ENCODE measurements around the gene OXNAD1.
A peak's percentile ranks its signal among the peaks of the same experiment; 100 is the strongest.

Gene OXNAD1

GRCh38 chr3:16242177-16242576 lies 22.8 kb upstream of the OXNAD1 start:
- TF ChIP-seq CTCF (IDR thresholded peaks at IDR 0.05): no peak

GRCh38 chr3:16243706-16244490 lies 21.1 kb upstream of the OXNAD1 start:
- Histone ChIP-seq H3K27ac (no peak overlapping the region), H3K4me1 (no peaks in the 10 kb centered on the region), H3K36me3 (ENCODE audit: control insufficient read depth, insufficient read depth, low read length) (no peaks in the 10 kb centered on the region), H3K4me2 (ENCODE audit: low read length) (no peak overlapping the region), H3K4me3 (ENCODE audit: low read depth, low read length) (no peak overlapping the region), H3K9ac (no peak overlapping the region), H2AFZ (peak overlapping the region; percentile 54), H3K79me2 (no peaks in the 10 kb centered on the region), H3K27me3 (ENCODE audit: control insufficient read depth, insufficient read depth, low read length) (no peaks in the 10 kb centered on the region), H3K9me3 (ENCODE audit: control insufficient read depth, low read length) (no peaks in the 10 kb centered on the region)
- no peak for TF ChIP-seq CTCF (IDR thresholded peaks at IDR 0.05)

More at GRCh38 chr3:16242177-16242576, 22.8 kb upstream of the OXNAD1 start:
- Histone ChIP-seq H3K79me2 (no peaks in the 10 kb centered on the region), H3K36me3 (ENCODE audit: control insufficient read depth, insufficient read depth, low read length) (no peaks in the 10 kb centered on the region), H3K4me3 (ENCODE audit: low read depth, low read length) (no peak overlapping the region), H3K4me2 (ENCODE audit: low read length) (no peak overlapping the region), H3K27ac (no peak overlapping the region), H3K9ac (no peak overlapping the region), H3K4me1 (no peaks in the 10 kb centered on the region), H3K27me3 (ENCODE audit: control insufficient read depth, insufficient read depth, low read length) (no peaks in the 10 kb centered on the region), H2AFZ (no peak overlapping the region), H3K9me3 (ENCODE audit: control insufficient read depth, low read length) (no peaks in the 10 kb centered on the region)

GRCh38 chr3:16245609-16246008 lies 19.4 kb upstream of the OXNAD1 start:
- Histone ChIP-seq H3K4me1 (no peaks in the 10 kb centered on the region), H3K4me3 (ENCODE audit: low read depth, low read length) (no peak overlapping the region), H3K9me3 (ENCODE audit: control insufficient read depth, low read length) (no peaks in the 10 kb centered on the region), H3K4me2 (ENCODE audit: low read length) (no peak overlapping the region), H3K27ac (no peak overlapping the region), H3K9ac (no peak overlapping the region), H2AFZ (no peak overlapping the region), H3K27me3 (ENCODE audit: control insufficient read depth, insufficient read depth, low read length) (no peaks in the 10 kb centered on the region), H3K79me2 (no peaks in the 10 kb centered on the region), H3K36me3 (ENCODE audit: control insufficient read depth, insufficient read depth, low read length) (no peaks in the 10 kb centered on the region)
- no peak for TF ChIP-seq CTCF (IDR thresholded peaks at IDR 0.05)

GRCh38 chr3:16247282-16248061 lies 17.5 kb upstream of the OXNAD1 start:
- TF ChIP-seq CTCF (IDR thresholded peaks at IDR 0.05): peak; percentile 95
- no peak overlapping the region for H3K9ac ChIP-seq
- no peak overlapping the region for H3K4me3 ChIP-seq (ENCODE audit: low read depth, low read length)

More at GRCh38 chr3:16247282-16248061, 17.5 kb upstream of the OXNAD1 start:
- Histone ChIP-seq H2AFZ (peak overlapping the region; percentile 10), H3K4me1 (no peaks in the 10 kb centered on the region), H3K27ac (no peak overlapping the region), H3K36me3 (ENCODE audit: control insufficient read depth, insufficient read depth, low read length) (no peaks in the 10 kb centered on the region), H3K4me2 (ENCODE audit: low read length) (no peak overlapping the region), H3K27me3 (ENCODE audit: control insufficient read depth, insufficient read depth, low read length) (no peaks in the 10 kb centered on the region), H3K79me2 (no peaks in the 10 kb centered on the region), H3K9me3 (ENCODE audit: control insufficient read depth, low read length) (no peaks in the 10 kb centered on the region)
